ENCODE results near the gene FAM168B. TPM values are rescaled to one million over a fixed set of nuclear protein-coding genes. Genes with fewer than 3 reads are reported as not detected.
A peak's percentile ranks its signal among the peaks of the same experiment; 100 is the strongest.

The FAM168B gene, protein sequence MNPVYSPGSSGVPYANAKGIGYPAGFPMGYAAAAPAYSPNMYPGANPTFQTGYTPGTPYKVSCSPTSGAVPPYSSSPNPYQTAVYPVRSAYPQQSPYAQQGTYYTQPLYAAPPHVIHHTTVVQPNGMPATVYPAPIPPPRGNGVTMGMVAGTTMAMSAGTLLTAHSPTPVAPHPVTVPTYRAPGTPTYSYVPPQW
- total RNA-seq (10 to 100 TPM; 63.3 to 73.0 TPM), polyA plus RNA-seq (ENCODE audit: insufficient read length in 6 of 6) (10 to 100 TPM; 77.5 to 99.6 (median 88.7) TPM)
- long read RNA-seq, donor 1, full-length matches to known transcripts: 39 of 57 reads
- long read RNA-seq, donor 1, partial matches to known transcripts: 18 of 57 reads
- long read RNA-seq, donor 1, other reads (novel, unspliced or antisense): 0 of 57 reads
- long read RNA-seq, donor 2, full-length matches to known transcripts: 16 of 33 reads
- long read RNA-seq, donor 2, partial matches to known transcripts: 17 of 33 reads
- long read RNA-seq, donor 2, other reads (novel, unspliced or antisense): 0 of 33 reads
- long read RNA-seq, donor 3, full-length matches to known transcripts: 14 of 26 reads
- long read RNA-seq, donor 3, partial matches to known transcripts: 12 of 26 reads
- long read RNA-seq, donor 3, other reads (novel, unspliced or antisense): 0 of 26 reads
- long read RNA-seq, donor 4, partial matches to known transcripts: 0 of 2 reads
- long read RNA-seq, donor 4, other reads (novel, unspliced or antisense): 1 of 2 reads
- long read RNA-seq, donor 5, full-length matches to known transcripts: 12 of 17 reads
- long read RNA-seq, donor 5, partial matches to known transcripts: 5 of 17 reads
- long read RNA-seq, donor 5, other reads (novel, unspliced or antisense): 0 of 17 reads
- long read RNA-seq, donor 6, transcript FAM168B-201 (7 exons, 944 nt): major isoform, 8 of 21 reads
- long read RNA-seq, donor 6, partial matches to known transcripts: 13 of 21 reads
- long read RNA-seq, donor 6, other reads (novel, unspliced or antisense): 0 of 21 reads
- long read RNA-seq, donor 7, full-length matches to known transcripts: 7 of 7 reads
- long read RNA-seq, donor 7, partial matches to known transcripts: 0 of 7 reads
- long read RNA-seq, donor 7, other reads (novel, unspliced or antisense): 0 of 7 reads
- long read RNA-seq, donor 8, transcript FAM168B-201 (7 exons, 944 nt): major isoform, 13 of 19 reads
- long read RNA-seq, donor 8, partial matches to known transcripts: 6 of 19 reads
- long read RNA-seq, donor 8, other reads (novel, unspliced or antisense): 0 of 19 reads
- long read RNA-seq, donor 9: 0 reads
- long read RNA-seq, donor 10, partial matches to known transcripts: 0 of 13 reads
- long read RNA-seq, donor 10, other reads (novel, unspliced or antisense): 11 of 13 reads
- long read RNA-seq, donor 11, full-length matches to known transcripts: 39 of 131 reads
- long read RNA-seq, donor 11, partial matches to known transcripts: 92 of 131 reads
- long read RNA-seq, donor 11, other reads (novel, unspliced or antisense): 0 of 131 reads
- long read RNA-seq, donor 12, transcript FAM168B-201 (7 exons, 944 nt): major isoform, 15 of 21 reads
- long read RNA-seq, donor 12, partial matches to known transcripts: 6 of 21 reads
- long read RNA-seq, donor 12, other reads (novel, unspliced or antisense): 0 of 21 reads

DNA sequence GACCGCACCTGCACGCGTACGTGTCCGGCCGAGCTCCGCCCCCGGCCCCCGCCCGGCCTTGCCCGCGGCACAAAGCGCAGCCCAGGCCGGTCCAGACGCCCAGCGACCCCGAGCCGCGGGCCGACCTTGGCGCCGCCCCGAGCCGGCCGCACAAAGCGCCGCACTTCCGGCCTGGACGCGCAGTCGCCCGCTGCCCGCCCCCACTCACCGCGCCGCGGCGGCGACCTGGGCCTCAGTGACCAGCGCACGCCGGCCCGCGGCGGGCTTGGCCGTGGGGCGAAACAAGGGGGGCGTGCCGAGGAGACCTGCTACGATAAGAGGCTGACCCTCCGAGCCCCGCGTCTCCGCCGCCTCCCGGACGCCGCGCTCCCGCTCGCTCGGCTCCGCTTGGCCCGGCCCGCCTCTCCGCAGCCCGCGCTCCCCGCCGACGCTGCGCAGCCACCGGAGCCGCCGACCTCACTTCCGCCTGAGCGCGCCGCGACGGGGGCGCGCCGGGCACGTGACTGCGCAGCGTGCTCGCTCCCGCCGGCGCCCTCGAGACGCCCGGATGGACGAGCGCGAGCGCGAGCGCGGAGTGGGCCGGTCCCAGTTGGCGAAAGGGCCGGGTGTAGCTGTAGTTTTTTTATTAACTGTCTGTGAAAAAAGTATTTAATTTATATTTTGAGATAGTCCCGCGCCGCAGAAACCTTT lies at the start of gene FAM168B:
Gene FAM168B (minus strand): TSS at position 455 of the 690 bp plus-strand sequence. CDS start 10,814 bp downstream, outside the sequence.
- DNase-seq (peak; percentile 90 to 96 (median 92)), ATAC-seq (peak; percentile 96)
- no peaks in the 10 kb centered on the region for H3K27me3 ChIP-seq
- H3K4me3 ChIP-seq: peak within 1 kb of the TSS; percentile 64 to 65
- H3K9me3 ChIP-seq: no peaks in the 10 kb centered on the region
- intact Hi-C loops (cut with DNase I): no loop called here
- H3K27ac ChIP-seq: peak within 1 kb of the TSS; percentile 93 to 98
- peaks cover 0 to 29% of the 10 kb centered on the region in 2 donors for H3K36me3 ChIP-seq
- TF ChIP-seq CTCF (IDR thresholded peaks at IDR 0.05): no peak
- peaks cover 0 to 24% of the 10 kb centered on the region in 2 donors for H3K4me1 ChIP-seq

DNA sequence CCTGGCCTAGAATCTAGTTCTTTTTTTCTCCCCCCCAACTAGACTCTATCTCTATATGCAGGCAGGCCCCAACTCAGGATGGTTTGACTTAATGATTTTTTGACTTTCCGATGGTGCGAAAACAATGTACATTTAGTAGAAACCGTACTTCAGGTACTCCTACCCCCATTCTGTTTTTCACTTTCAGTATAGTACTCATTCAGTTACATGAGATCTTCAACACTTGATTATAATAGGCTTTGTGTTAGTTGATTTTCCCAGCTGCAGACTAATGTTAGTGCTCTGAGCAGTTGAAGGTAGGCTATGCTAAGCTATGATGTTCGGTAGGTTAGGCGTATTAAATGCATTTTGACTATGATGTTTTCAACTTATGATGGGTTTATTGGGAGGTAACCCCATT lies 49.6 kb upstream of the FAM168B start:
- Histone ChIP-seq H3K27ac (no peak overlapping the region), H3K9me3 (no peaks in the 10 kb centered on the region), H3K27me3 (no peaks in the 10 kb centered on the region), H3K4me1 (no peaks in the 10 kb centered on the region), H3K36me3 (peaks cover 0 to 97% of the 10 kb centered on the region in 2 donors), H3K4me3 (no peak overlapping the region)
- no peak for DNase-seq
- intact Hi-C loops (cut with DNase I): no loop called here
- ATAC-seq: no peak
- TF ChIP-seq CTCF (IDR thresholded peaks at IDR 0.05): no peak

- no peaks in the 10 kb centered on the region for H3K4me1 ChIP-seq
- ATAC-seq (no peak), DNase-seq (no peak)
- intact Hi-C loops (cut with DNase I): no loop called here
- H3K27me3 ChIP-seq: no peaks in the 10 kb centered on the region
- H3K4me3 ChIP-seq: no peak overlapping the region
- H3K36me3 ChIP-seq: peaks cover 0 to 89% of the 10 kb centered on the region in 2 donors
- TF ChIP-seq CTCF (IDR thresholded peaks at IDR 0.05): no peak
- H3K9me3 ChIP-seq: no peaks in the 10 kb centered on the region
- H3K27ac ChIP-seq: no peak overlapping the region
These were observed 47.3 kb upstream of the FAM168B start for GRCh38 chr2:131140581-131140980.

GRCh38 chr2:131132729-131133128 lies 39.5 kb upstream of the FAM168B start:
- ATAC-seq: no peak

More at GRCh38 chr2:131132729-131133128, 39.5 kb upstream of the FAM168B start:
- Histone ChIP-seq H3K4me3 (no peak overlapping the region), H3K27ac (no peak overlapping the region), H3K9me3 (no peaks in the 10 kb centered on the region), H3K27me3 (no peaks in the 10 kb centered on the region), H3K4me1 (no peaks in the 10 kb centered on the region), H3K36me3 (peaks cover 0 to 93% of the 10 kb centered on the region in 2 donors)
- TF ChIP-seq CTCF (IDR thresholded peaks at IDR 0.05): no peak
- intact Hi-C loops (cut with DNase I): no loop called here
- DNase-seq: no peak
